ENCODE data around the gene MYMX.

Gene MYMX

DNA sequence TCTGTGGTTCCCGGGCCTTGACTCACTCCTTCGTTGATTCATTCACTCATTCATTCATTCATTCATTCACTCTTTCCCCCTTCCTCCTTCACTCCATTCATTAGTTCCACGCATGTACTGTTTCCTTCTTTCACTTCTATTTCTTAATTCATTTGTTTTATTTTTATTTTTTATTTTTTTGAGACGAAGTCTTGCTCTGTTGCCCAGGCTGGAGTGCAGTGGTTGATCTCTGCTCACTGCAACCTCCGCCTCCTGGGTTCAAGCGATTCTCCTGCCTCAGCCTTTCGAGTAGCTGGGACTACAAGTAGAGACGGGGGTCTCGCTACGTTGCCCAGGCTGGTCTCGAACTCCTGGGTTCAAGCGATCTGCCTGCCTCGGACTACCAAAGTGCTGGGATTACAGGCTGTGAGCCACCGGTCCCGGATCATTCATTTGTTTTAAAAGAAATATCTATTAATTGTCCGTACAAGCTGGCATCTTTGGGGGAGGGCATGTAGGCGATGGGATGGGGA is 49.1 kb downstream of the MYMX start:
- DNase-seq = no peak

DNA sequence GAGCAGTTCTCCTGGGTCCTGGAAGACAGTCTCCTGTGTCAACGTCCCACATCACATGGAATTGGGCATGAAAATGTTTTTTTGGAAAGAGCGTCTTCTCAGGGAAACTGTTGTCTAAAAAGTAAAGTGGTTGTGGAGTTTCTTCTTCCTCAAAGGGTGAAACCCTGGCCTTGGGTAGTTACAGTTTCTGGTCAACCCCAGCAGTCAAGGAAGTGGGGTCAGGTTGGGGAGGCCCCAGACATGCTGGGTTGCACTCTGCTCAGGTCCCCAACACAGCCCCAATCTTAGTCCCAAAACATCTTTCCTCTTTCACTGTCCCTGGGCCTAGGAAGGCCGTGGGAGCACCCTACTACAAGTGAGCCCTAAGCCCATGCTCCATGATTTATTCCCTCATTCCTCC is 49.6 kb downstream of the MYMX start:
- no peak for DNase-seq

DNA sequence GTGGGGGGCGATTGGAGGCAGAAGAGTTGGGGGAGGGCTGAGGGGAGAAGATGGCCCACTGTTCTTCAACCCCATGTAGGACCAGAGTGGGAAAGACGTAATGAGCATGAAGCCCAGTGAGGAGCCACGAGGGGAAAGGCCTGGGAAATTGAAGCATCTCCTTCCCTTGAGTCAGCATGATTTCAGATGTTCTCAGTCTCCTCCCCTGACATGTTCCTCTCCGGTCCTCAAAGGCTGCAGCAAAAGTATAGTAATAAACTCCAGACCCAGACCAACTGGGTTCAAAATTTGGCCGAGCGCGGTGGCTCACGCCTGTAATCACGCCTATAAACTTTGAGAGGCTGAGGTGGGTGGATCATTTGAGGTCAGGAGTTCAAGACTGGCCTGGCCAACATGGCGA is 50.5 kb downstream of the MYMX start:
- DNase-seq = no peak

Data from activated CD4-positive, CD25-positive, alpha-beta regulatory T cell (primary cell).